Measurements from ENCODE around the gene HCRTR2. TPM values are rescaled to one million over a fixed set of nuclear protein-coding genes. Genes with fewer than 3 reads are reported as not detected.
"Not testable (repeated sequence)": the region's sequence is repeated elsewhere in the genome, so short reads cannot be mapped to it uniquely, and the experiment has no call there.

Gene HCRTR2
- total RNA-seq, 1 donor from 2014 or later: not detected

DNA sequence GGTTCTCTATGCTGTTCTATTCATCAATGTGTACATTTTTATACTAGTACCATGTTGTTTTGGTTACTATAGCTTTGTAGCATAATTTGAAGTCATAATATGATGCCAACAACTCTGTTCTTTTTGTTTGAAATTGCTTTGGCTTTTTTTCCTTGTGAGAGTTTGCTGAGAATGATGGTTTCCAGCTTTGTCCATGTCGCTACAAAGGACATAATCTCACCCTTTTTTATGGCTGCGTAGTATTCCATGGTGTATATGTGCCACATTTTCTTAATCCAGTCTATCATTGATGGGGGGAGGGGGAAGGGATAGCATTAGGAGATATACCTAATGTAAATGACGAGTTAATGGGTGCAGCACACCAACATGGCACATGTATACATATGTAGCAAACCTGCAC lies 122.9 kb downstream of the HCRTR2 start:
- DNase-seq; ATAC-seq; intact Hi-C loops (cut with micrococcal nuclease): not testable (repeated sequence)

DNA sequence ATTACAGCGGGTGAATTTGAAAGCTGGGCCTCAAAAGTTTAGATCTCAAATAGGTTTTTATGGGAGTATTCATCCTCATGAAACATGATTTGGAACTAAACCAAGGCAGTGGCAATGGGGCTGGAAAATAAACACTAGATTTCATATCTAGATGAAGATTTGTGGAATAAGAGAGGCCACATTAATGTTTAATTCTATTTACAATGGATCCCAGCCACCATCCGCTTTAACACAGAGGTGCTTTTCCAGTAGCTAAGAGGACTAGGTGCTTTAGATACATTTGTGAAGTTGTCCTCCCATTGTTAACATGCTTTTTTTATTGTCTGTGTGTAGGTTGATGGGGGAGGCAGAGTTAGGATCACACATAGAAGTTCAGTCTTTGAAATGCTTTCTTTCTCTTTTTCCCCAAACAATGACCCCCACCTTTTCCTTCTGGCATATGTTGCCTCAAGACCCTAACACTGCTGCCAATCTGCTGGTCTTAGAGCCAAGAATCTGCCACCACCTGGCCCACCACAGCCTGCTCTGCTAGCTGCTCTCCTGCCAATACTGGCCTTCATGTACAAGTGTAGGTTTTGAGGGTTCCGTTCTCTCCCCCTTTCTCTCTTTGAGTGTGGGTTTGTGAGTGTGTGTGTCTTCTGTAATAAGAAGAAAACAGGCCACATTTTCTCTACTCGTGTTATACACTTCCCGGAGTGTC lies 125.1 kb downstream of the HCRTR2 start:
- no peak for DNase-seq
- intact Hi-C loops (cut with micrococcal nuclease): no loop called here

DNA sequence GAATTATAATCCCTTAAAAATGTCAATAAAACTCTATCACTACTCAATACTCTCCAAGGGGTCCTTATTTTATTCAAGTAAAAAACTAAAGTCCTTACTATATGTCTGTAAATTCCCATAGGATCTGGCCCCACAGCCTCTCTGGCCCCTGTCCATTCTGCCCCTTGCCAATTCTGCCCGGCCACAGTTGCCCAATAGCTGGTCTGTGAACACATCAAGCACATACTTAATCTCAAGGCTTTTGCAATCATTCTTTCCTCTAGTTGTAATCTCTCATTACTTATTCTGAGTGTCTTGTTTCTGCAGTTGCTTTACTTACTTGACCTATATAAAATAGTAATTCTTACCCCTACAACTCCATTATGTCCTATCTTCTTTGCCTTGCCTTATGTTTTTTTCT lies 130.4 kb downstream of the HCRTR2 start:
- DNase-seq (no peak), ATAC-seq (no peak)
- intact Hi-C loops (cut with micrococcal nuclease): no loop called here

More for the DNA sequence above, 125.1 kb downstream of the HCRTR2 start:
- ATAC-seq: no peak

DNA sequence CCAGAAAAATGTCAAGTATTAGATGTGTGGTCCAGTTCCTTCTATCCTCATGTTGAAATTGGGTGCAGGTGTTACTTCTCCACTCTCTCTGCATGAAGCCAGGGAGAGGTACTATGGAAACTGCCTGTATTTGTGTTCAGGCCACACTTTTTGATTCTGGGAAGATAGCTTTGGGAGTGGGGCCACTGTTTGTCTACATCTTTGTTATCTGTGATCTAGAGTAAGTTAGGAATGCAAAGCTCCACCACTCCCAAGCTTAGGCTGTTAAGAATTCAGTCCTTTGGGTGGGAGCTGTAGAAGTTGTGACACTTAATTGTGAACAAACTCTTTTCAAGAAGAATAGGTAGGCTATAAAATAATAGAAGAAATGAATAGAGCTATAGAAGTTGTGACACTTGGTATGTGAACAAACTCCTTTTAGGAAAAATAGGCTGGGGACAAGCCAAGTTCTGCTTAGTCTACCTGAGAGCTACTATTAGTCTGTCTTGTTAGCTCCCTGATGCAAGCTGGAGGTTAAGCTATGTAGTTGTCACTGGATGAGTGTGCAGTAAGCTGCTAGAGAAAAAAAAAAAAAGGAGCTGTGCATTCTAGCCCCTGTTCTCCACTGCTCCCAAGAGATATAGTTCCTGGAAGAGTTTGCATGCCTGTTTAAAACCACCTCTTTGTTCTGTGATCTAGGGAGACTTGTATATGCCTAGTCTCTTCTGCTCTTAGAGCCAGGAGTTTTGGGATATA lies 145.8 kb downstream of the HCRTR2 start:
- no peak for DNase-seq
- ATAC-seq: no peak
- intact Hi-C loops (cut with micrococcal nuclease): no loop called here

DNA sequence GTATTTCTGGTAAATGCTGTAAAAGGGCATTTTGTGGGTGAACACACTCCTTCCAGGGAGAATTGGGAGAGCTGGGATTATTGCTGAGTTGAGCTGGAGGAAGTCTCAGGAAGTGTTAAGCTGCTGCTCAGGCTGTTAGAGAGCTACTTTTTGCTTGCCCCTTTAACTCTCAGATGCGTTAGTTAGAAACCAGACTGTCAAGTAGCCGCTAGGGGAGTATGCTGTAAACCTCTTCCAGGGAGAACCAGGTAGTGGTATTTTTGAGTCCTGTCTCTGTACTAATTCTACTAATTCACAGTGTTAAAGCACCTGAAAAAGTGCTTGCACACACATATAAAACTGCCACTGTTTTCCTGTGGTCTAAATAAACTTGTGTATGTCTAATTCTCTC lies 146.4 kb downstream of the HCRTR2 start:
- no peak for ATAC-seq
- intact Hi-C loops (cut with micrococcal nuclease): no loop called here
- DNase-seq: no peak

DNA sequence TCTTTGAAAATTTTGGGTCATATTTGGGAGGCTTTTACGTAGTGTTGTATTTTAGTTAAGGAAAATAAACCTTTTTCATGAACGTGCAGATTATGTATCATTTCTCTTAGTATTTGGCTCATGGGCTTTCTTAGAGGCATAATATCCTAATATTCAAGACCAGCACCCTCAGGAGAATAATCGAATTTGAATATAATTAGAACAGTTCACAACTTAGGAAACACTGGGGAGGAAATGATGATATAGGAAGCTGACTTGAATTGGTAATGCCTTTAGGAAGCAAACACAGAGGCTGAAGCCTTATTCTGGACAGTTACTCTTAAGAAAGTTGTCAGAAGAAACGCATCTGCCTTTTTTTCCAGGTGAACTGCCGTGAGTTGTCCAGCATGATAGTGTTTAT lies 152.9 kb downstream of the HCRTR2 start, which contains the start of gene GFRAL:
Gene GFRAL, plus strand, starts transcription at position 301 of the 400 bp plus-strand sequence. Its CDS starts 86 bp downstream, at position 387.
- intact Hi-C loops (cut with micrococcal nuclease): no loop called here
- no peak for DNase-seq
- no peak for ATAC-seq

Other genes with a start within 250 kb of the HCRTR2 start
- gene GFRAL, start 153.0 kb downstream of the HCRTR2 start, total RNA-seq: not detected